Breast epithelium (tissue), 3 donors: ENCODE results near the gene DDX21.

Source experiments
- CTCF ChIP-seq, 3 donors: fragments of 450-650 bp; IDR thresholded peaks; one replicate each; pipeline ENCODE4 v1.5.1; 2016 to 2017; ENCODE audit warnings: antibody characterized with exemption in 3 of 3, mild to moderate bottlenecking in 3 of 3, moderate library complexity in 3 of 3
- POLR2A ChIP-seq: fragments of 450-650 bp; IDR thresholded peaks from one replicate; pipeline ENCODE4 v1.6.1; 2016; ENCODE audit warnings: antibody characterized with exemption, mild to moderate bottlenecking, moderate library complexity

GRCh38 chr10:68982389-68982788 is 26.4 kb downstream of the DDX21 start:
- TF ChIP-seq CTCF (IDR thresholded peaks at IDR 0.05) = no peak
- no peak for TF ChIP-seq POLR2A
